B cell (primary cell): ENCODE results near the gene TRPM2. TPM values are rescaled to one million over a fixed set of nuclear protein-coding genes. Genes with fewer than 3 reads are reported as not detected.

Experiments
- ATAC-seq: fragments of 200-7000 bp; cut with Tn5 transposase; one replicate; pipeline ENCODE4 v1.10.0; 2021; ENCODE audit warnings: low read depth, mild to moderate bottlenecking, moderate number of reproducible peaks, moderate library complexity
- CTCF ChIA-PET: fragments of 350-600 bp; sonication (Branson Sonifier 250); formaldehyde crosslinking; loops from one replicate; lab custom pipeline; 2021; ENCODE audit warnings: antibody characterized with exemption, inconsistent platforms; lab: Charles Lee
- POLR2A ChIA-PET: fragments of 350-600 bp; sonication (Branson Sonifier 250); formaldehyde crosslinking; loops from one replicate; lab custom pipeline; 2021; ENCODE audit warnings: antibody characterized with exemption; lab: Charles Lee
- DNase-seq: peaks from one replicate; pipeline ENCODE4 v3.0.0; 2013
- H2AFZ ChIP-seq: 2 replicates; pipeline ENCODE4 v1.6.1; 2012; ENCODE audit warnings: mild to moderate bottlenecking, low read depth, low read length; ENCODE audit not compliant: insufficient read depth, poor library complexity, severe bottlenecking
- H3K27ac ChIP-seq, 2 donors: 1 replicate in 1 of 2; 2 replicates in 1 of 2; pipeline ENCODE4 v1.5.1; 2012 to 2013; ENCODE audit warnings: low read length in 2 of 2, mild to moderate bottlenecking in 2 of 2, moderate library complexity in 1 of 2
- H3K27me3 ChIP-seq, 4 experiments: fragments of 200-600 bp in 1 of 4; sonication (generic) in 1 of 4; replicated peaks in 1 of 4; 1 replicate in 2 of 4; 2 replicates in 2 of 4; pipeline versions ENCODE4 v1.6.1 to v1.7.0; 2013 to 2016; ENCODE audit warnings: low read length in 3 of 4, mild to moderate bottlenecking in 2 of 4, mixed read lengths in 1 of 4, moderate library complexity in 1 of 4; ENCODE audit not compliant: insufficient read depth in 4 of 4, control insufficient read depth in 3 of 4; ENCODE audit errors: control extremely low read depth in 1 of 4
- H3K36me3 ChIP-seq, 2 experiments: replicated peaks in 1 of 2; 1 replicate in 1 of 2; 2 replicates in 1 of 2; pipeline versions ENCODE4 v1.6.1 to v1.7.1; 2013; ENCODE audit warnings: low read length in 1 of 2; ENCODE audit not compliant: insufficient read depth in 2 of 2, control insufficient read depth in 1 of 2; ENCODE audit errors: control extremely low read depth in 1 of 2, extremely low read depth in 1 of 2
- H3K4me1 ChIP-seq, 2 donors: fragments of 200-600 bp in 1 of 2; sonication (generic) in 1 of 2; 1 replicate in 1 of 2; 2 replicates in 1 of 2; pipeline versions ENCODE4 v1.5.1 to v1.6.1; 2013 to 2017; ENCODE audit warnings: low read length in 2 of 2; ENCODE audit not compliant: control insufficient read depth in 2 of 2, insufficient read depth in 2 of 2
- H3K4me2 ChIP-seq: replicated peaks from 2 replicates; pipeline ENCODE3; 2012; ENCODE audit warnings: mild to moderate bottlenecking, low read depth, low read length; ENCODE audit not compliant: poor library complexity, severe bottlenecking
- H3K4me3 ChIP-seq, 5 experiments: fragments of 200-600 bp in 1 of 5; sonication (generic) in 1 of 5; 1 replicate in 3 of 5; 2 replicates in 2 of 5; pipeline versions ENCODE4 v1.5.1 to v1.7.0; 2011 to 2016; ENCODE audit warnings: low read length in 4 of 5, mild to moderate bottlenecking in 4 of 5, low read depth in 2 of 5, control low read depth in 1 of 5, moderate library complexity in 1 of 5; ENCODE audit not compliant: insufficient read depth in 1 of 5; ENCODE audit errors: control extremely low read depth in 1 of 5, extremely low read depth in 1 of 5
- H3K79me2 ChIP-seq: fragments of 200-600 bp; sonication (generic); one replicate; pipeline ENCODE4 v1.6.0; 2016; ENCODE audit warnings: low read length; ENCODE audit not compliant: control insufficient read depth, insufficient read depth
- H3K9ac ChIP-seq: fragments of 200-600 bp; sonication (generic); 2 replicates; pipeline ENCODE4 v1.6.1; 2017; ENCODE audit warnings: mild to moderate bottlenecking, low read length, moderate library complexity
- H3K9me3 ChIP-seq, 3 donors: one replicate each; pipeline versions ENCODE4 v1.6.1 to v1.7.1; 2013; ENCODE audit warnings: low read length in 2 of 3; ENCODE audit not compliant: control insufficient read depth in 2 of 3, insufficient read depth in 1 of 3; ENCODE audit errors: control extremely low read depth in 1 of 3
- H4K20me1 ChIP-seq: 2 replicates; pipeline ENCODE4 v1.6.0; 2012; ENCODE audit warnings: mild to moderate bottlenecking, low read length; ENCODE audit not compliant: insufficient read depth, control insufficient read depth, poor library complexity, severe bottlenecking
- H3K27ac Mint-ChIP-seq: one replicate; pipeline ENCODE4 v1.8.0; 2021; ENCODE audit warnings: mixed read lengths
- H3K27me3 Mint-ChIP-seq: one replicate; pipeline ENCODE4 v1.8.0; 2021; ENCODE audit warnings: mixed read lengths
- H3K4me1 Mint-ChIP-seq: one replicate; pipeline ENCODE4 v1.8.0; 2021; ENCODE audit warnings: mixed read lengths
- H3K4me3 Mint-ChIP-seq: one replicate; pipeline ENCODE4 v1.8.0; 2021; ENCODE audit warnings: mixed read lengths
- H3K9me3 Mint-ChIP-seq: one replicate; pipeline ENCODE4 v1.8.0; 2022; ENCODE audit warnings: mixed read lengths; ENCODE audit not compliant: insufficient read depth
- EZH2 ChIP-seq: IDR thresholded peaks from 2 replicates; pipeline ENCODE4 v1.6.1; 2012; ENCODE audit warnings: borderline replicate concordance, low read depth, mild to moderate bottlenecking, moderate library complexity, low read length; ENCODE audit not compliant: insufficient read depth, poor library complexity, severe bottlenecking
- WGBS: methylation state at CpG from one replicate; pipeline ENCODE4 v1.1.5; 2013; ENCODE audit warnings: missing lambda C conversion rate; ENCODE audit not compliant: insufficient coverage; 5-methylcytosine and 5-hydroxymethylcytosine counted together
- intact Hi-C: fragments of 100-400 bp; cut with micrococcal nuclease; formaldehyde crosslinking; loops from one replicate; pipeline ENCODE4 v1.10.0; 2022
- polyA plus RNA-seq: library from polyadenylated mRNA; depleted of rRNA; stranded (reverse); fragments of >200 nt; gene quantifications from 2 replicates; pipeline ENCODE4 v1.2.3, GENCODE V29; 2012
- total RNA-seq, 2 donors: library from RNA; stranded (reverse); fragments of 120-200 nt in 1 of 2; gene quantifications; 1 replicate in 1 of 2; 2 replicates in 1 of 2; pipeline versions ENCODE4 v1.2.3 to v1.2.4, GENCODE V29; 2013 to 2022
- TF ChIP-seq, protein P1 (sequence below): fragments of 200-600 bp; IDR thresholded peaks from one replicate; pipeline ENCODE4 v1.8.0; 2022; ENCODE audit warnings: antibody characterized with exemption, mild to moderate bottlenecking

Gene TRPM2
- total and polyA plus RNA-seq, 2 donors (not counting 1 experiment from before 2014, with no cell fraction given), result 1.6 to 8.4 TPM

DNA sequence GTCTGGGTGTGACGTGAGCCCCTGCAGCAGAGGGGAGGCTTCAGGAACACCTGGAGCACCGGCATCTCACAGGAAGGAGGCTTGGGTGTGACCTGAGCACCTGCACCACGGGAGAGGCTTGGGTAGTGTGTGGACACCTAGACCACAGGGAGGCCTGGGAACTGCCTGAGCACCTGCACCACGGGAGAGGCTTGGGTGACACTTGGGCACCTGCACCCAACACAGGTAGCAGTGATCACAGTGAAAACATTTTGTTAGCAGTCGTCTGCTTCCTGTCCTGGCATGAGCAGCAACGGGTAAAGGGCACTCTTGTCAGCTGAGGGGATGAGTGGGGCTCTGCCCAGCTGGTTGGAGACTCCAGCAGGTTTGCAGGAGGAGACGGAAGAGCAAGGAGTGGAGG lies 124.3 kb downstream of the TRPM2 start:
- Mint-ChIP-seq H3K4me1 (peaks cover 2% of the 10 kb centered on the region), H3K4me3 (no peak overlapping the region), H3K27me3 (no peaks in the 10 kb centered on the region), H3K9me3 (no peaks in the 10 kb centered on the region), H3K27ac (no peak overlapping the region)
- Histone ChIP-seq H3K4me3 (no peak overlapping the region), H3K36me3 (no peaks in the 10 kb centered on the region), H3K27ac (no peak overlapping the region), H3K79me2 (no peaks in the 10 kb centered on the region), H4K20me1 (no peaks in the 10 kb centered on the region), H3K9me3 (no peaks in the 10 kb centered on the region), H3K9ac (no peak overlapping the region), H3K4me1 (peaks cover 0 to 5% of the 10 kb centered on the region in 2 donors), H2AFZ (no peak overlapping the region), H3K4me2 (no peak overlapping the region), H3K27me3 (no peaks in the 10 kb centered on the region)
- ChIA-PET CTCF (no interaction called here), POLR2A (no interaction called here)
- ATAC-seq, result no peak
- DNase-seq, result no peak
- TF ChIP-seq, protein P1, sequence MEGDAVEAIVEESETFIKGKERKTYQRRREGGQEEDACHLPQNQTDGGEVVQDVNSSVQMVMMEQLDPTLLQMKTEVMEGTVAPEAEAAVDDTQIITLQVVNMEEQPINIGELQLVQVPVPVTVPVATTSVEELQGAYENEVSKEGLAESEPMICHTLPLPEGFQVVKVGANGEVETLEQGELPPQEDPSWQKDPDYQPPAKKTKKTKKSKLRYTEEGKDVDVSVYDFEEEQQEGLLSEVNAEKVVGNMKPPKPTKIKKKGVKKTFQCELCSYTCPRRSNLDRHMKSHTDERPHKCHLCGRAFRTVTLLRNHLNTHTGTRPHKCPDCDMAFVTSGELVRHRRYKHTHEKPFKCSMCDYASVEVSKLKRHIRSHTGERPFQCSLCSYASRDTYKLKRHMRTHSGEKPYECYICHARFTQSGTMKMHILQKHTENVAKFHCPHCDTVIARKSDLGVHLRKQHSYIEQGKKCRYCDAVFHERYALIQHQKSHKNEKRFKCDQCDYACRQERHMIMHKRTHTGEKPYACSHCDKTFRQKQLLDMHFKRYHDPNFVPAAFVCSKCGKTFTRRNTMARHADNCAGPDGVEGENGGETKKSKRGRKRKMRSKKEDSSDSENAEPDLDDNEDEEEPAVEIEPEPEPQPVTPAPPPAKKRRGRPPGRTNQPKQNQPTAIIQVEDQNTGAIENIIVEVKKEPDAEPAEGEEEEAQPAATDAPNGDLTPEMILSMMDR, result no peak
- no peak for TF ChIP-seq EZH2
- intact Hi-C loops, result no loop called here
- 77% methylated on average over 7 of the region's 7 CpGs for WGBS

DNA sequence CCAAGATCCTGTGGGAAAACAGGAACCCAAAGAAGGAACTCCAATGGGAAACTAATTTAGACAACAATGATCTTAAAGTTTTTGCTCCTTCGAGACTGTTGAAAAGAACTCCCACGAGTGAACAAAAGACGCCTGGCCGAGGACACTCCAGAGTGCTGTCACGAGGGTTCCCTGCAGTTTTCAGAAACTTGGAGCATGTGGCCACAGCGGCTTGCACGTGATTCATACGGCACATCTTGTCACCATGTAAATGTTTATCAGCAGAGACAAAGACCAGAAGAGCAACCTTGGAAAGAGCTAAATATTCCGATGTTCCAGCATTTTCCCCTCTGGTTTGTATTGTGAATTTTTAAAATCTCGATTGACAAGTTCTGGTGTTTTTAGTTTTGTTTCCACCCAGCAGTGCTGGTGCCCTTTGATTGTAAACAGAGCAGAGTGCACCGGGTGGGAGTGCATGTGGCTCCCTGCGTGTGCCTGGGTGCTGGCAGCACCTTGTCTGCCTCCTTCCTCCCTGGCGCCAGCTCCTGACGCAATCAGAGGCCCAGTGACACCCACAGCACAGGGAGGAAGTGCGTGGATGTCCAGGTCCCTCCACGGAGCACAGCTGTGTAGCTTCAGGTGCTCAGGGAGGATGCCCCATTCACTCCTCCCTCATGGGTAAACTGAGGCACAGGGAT lies 124.8 kb downstream of the TRPM2 start:
- Histone ChIP-seq H3K36me3 (no peaks in the 10 kb centered on the region), H2AFZ (no peak overlapping the region), H3K79me2 (no peaks in the 10 kb centered on the region), H3K9ac (no peak overlapping the region), H3K9me3 (no peaks in the 10 kb centered on the region), H4K20me1 (no peaks in the 10 kb centered on the region), H3K4me3 (no peak overlapping the region), H3K27ac (no peak overlapping the region), H3K27me3 (peaks cover 0 to under 1% (median 0%) of the 10 kb centered on the region in 4 experiments), H3K4me2 (no peak overlapping the region), H3K4me1 (peaks cover 0 to 5% of the 10 kb centered on the region in 2 donors)
- ATAC-seq, result no peak
- Mint-ChIP-seq H3K27ac (no peak overlapping the region), H3K9me3 (no peaks in the 10 kb centered on the region), H3K27me3 (no peaks in the 10 kb centered on the region), H3K4me1 (peaks cover 2% of the 10 kb centered on the region), H3K4me3 (no peak overlapping the region)
- no peak for DNase-seq
- ChIA-PET CTCF (no interaction called here), POLR2A (no interaction called here)
- WGBS, result 82% methylated on average over 16 of the region's 16 CpGs
- intact Hi-C loops, result no loop called here
- TF ChIP-seq, protein P1, result no peak
- no peak for TF ChIP-seq EZH2
